Activated naive CD8-positive, alpha-beta T cell treated with anti-CD3 and anti-CD28 coated beads, Interleukin-2, amount 10 ng/mL, durations not matched to agents 7 days and 5 days (primary cell): ENCODE results near the gene SRBD1. TPM values are rescaled to one million over a fixed set of nuclear protein-coding genes. Genes with fewer than 3 reads are reported as not detected.

Source experiments
- ATAC-seq: fragments of 150-1000 bp; cut with Tn5 transposase; one replicate; pipeline ENCODE4 v1.10.0; 2021; ENCODE audit warnings: low read depth, moderate library complexity
- POLR2A ChIA-PET: fragments of 350-600 bp; sonication (Branson Sonifier 250); formaldehyde crosslinking; loops from one replicate; lab custom pipeline; 2021; ENCODE audit warnings: antibody characterized with exemption; lab: Charles Lee
- DNase-seq: peaks from one replicate; pipeline ENCODE4 v3.0.0; 2021
- H3K27ac Mint-ChIP-seq: one replicate; pipeline ENCODE4 v1.8.0; 2022; ENCODE audit warnings: mild to moderate bottlenecking, mixed read lengths
- H3K27me3 Mint-ChIP-seq: one replicate; pipeline ENCODE4 v1.8.0; 2022; ENCODE audit warnings: mild to moderate bottlenecking, moderate library complexity, mixed read lengths
- H3K36me3 Mint-ChIP-seq: one replicate; pipeline ENCODE4 v1.8.0; 2021; ENCODE audit warnings: mild to moderate bottlenecking, mixed read lengths
- H3K4me1 Mint-ChIP-seq: one replicate; pipeline ENCODE4 v1.8.0; 2021; ENCODE audit warnings: mixed read lengths
- H3K4me3 Mint-ChIP-seq: one replicate; pipeline ENCODE4 v1.8.0; 2022; ENCODE audit warnings: mild to moderate bottlenecking, moderate library complexity, mixed read lengths
- H3K9me3 Mint-ChIP-seq: one replicate; pipeline ENCODE4 v1.8.0; 2021; ENCODE audit warnings: mixed read lengths
- total RNA-seq, 2 experiments: library from RNA; stranded (reverse); gene quantifications; one replicate each; pipeline ENCODE4 v1.2.3, GENCODE V29; 2021

Gene SRBD1
- total RNA-seq, 2 experiments from 2014 or later, result 20.5 to 23.9 TPM

DNA sequence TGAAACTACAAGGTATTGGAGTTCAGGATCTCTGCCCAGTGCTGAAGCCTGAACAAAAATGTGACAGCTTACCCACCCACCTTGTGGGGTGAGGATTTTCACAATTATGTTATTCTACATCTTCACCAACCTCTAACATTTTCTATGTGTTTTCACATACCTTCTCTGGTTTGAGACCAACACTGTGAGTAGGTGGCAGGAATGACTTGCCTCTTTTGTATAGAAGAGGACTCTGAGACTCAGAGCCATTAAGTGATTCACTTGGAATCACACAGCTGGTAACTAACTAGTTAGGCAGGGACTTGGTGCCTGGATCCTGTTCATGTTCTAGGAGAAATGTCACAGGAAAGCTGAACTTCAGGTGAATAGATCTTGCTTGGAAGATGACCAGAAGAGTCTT is 14.8 kb upstream of the SRBD1 start:
- POLR2A ChIA-PET, result no interaction called here
- Mint-ChIP-seq H3K36me3 (no peaks in the 10 kb centered on the region), H3K27ac (no peak overlapping the region), H3K4me3 (no peak overlapping the region), H3K9me3 (no peaks in the 10 kb centered on the region), H3K27me3 (peaks cover 52% of the 10 kb centered on the region), H3K4me1 (no peaks in the 10 kb centered on the region)
- no peak for ATAC-seq
- DNase-seq, result no peak

DNA sequence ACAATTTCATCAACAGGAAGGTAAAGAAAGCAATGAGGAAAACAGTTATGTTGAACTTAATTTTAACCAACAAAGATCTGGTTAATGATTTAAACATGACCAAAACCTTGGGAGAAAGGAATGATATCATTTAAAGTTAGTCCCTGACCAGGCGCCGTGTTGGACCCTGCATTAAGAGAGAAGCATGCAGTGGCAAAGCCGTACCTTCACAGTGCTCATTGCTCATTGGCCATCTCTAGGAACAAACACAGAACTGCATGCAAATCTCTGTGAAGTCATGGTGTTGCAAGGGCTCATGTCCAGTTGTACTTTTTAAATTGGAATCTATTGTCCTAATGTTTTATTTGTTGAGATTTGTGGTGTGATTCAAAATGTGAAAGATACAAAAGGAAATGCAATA is 12.0 kb upstream of the SRBD1 start:
- ATAC-seq, result no peak
- Mint-ChIP-seq H3K4me1 (no peaks in the 10 kb centered on the region), H3K36me3 (no peaks in the 10 kb centered on the region), H3K27me3 (peaks cover 46% of the 10 kb centered on the region), H3K27ac (no peak overlapping the region), H3K9me3 (no peaks in the 10 kb centered on the region), H3K4me3 (no peak overlapping the region)
- POLR2A ChIA-PET, result no interaction called here
- DNase-seq, result no peak

DNA sequence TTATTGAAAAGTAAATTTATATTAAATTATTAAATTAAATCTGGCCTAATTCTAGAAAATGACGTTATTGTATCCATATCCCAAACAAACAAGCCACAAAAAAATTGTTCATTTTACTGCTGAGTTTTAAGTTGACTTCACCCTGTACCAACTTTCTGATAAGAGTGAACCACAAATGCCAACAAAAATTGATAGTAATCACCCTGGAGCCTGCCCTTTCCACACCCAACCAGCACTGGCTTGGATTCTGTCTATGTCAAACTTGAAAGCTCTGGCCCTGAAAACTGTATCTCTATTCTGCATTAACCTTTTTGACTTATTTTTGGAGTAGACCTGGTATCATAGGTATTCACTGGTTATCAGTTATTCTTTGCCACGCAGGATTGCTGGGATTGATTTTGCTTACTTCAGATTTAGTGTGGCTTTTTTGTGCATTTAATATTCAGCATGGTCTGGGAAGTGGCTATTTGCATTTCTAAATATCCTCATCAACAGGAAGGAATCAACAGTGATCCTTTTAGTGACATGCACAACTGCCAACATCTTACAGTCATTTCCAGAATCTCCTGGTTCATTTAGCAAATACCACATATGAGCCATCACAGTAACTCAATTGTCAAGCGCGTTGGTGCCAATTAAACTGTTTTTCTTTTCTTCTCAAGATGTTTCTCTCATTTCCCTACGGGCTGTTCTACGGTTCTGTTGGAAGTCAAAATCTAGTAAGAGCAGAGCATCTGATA is 11.4 kb upstream of the SRBD1 start:
- Mint-ChIP-seq H3K9me3 (no peaks in the 10 kb centered on the region), H3K36me3 (no peaks in the 10 kb centered on the region), H3K27me3 (peaks cover 42% of the 10 kb centered on the region), H3K4me3 (no peak overlapping the region), H3K27ac (no peak overlapping the region), H3K4me1 (no peaks in the 10 kb centered on the region)
- no peak for DNase-seq
- POLR2A ChIA-PET, result no interaction called here
- ATAC-seq, result no peak

DNA sequence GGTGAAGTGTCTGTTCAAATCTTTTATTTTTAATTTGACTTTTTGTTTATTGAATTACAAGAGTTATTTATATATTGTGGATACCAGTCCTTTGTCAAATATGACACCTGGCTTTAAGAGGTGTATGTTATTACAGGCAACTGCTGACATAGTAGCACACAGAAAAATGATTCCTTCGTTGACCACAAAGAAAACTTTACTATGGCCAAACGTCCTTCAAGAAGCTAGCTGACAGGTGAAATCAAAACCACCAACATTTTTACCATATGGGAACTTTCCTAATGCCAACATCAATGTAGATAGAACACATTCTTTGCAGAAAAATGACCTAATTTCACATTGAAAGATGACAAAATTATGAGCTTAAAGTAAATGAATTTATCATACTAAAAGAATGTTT is 6.4 kb upstream of the SRBD1 start:
- no peaks in the 10 kb centered on the region for H3K36me3 Mint-ChIP-seq
- POLR2A ChIA-PET, result no interaction called here

DNA sequence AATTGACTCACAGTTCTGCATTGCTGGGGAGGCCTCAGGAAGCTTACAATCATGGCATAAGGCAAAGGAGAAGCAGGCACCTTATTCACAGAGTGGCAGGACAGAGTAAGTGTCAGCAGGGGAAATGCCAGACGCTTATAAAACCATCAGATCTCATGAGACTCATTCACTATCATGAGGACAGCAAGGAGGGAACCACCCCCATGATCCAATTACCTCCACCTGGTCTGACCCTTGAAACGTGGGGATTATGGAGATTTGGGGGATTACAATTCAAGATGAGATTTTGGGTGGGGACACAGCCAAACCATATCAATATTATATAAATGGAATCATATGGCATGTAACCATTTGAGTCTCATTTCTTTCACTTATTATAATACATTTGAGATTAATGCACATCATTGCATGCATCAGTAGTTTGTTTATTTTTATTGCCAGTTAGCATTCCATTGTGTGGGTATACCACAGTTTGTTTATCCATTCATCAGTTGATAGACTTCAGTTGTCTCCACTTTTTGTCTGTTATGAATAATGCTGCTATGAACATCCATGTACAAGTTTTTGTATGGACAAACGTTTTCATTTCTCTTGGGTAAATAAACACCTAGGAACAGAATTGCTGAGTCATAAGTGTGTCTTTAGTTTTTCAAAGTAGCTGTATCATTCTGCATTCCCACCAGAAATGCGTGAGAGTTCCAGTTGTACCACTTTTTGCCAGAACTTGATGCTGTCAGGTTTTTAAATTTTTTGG is 5.8 kb upstream of the SRBD1 start:
- POLR2A ChIA-PET, result no interaction called here
- no peaks in the 10 kb centered on the region for H3K36me3 Mint-ChIP-seq
- H3K27me3 Mint-ChIP-seq, result peaks cover 12% of the 10 kb centered on the region
- no peaks in the 10 kb centered on the region for H3K9me3 Mint-ChIP-seq
- H3K4me3 Mint-ChIP-seq, result no peak overlapping the region
- H3K4me1 Mint-ChIP-seq, result no peaks in the 10 kb centered on the region
- no peak overlapping the region for H3K27ac Mint-ChIP-seq
- DNase-seq, result no peak
- ATAC-seq, result no peak

More for the DNA sequence above, 6.4 kb upstream of the SRBD1 start:
- H3K9me3 Mint-ChIP-seq, result no peaks in the 10 kb centered on the region
- no peak overlapping the region for H3K4me3 Mint-ChIP-seq
- H3K27me3 Mint-ChIP-seq, result peaks cover 14% of the 10 kb centered on the region
- H3K27ac Mint-ChIP-seq, result no peak overlapping the region
- no peaks in the 10 kb centered on the region for H3K4me1 Mint-ChIP-seq
- DNase-seq (no peak), ATAC-seq (no peak)

DNA sequence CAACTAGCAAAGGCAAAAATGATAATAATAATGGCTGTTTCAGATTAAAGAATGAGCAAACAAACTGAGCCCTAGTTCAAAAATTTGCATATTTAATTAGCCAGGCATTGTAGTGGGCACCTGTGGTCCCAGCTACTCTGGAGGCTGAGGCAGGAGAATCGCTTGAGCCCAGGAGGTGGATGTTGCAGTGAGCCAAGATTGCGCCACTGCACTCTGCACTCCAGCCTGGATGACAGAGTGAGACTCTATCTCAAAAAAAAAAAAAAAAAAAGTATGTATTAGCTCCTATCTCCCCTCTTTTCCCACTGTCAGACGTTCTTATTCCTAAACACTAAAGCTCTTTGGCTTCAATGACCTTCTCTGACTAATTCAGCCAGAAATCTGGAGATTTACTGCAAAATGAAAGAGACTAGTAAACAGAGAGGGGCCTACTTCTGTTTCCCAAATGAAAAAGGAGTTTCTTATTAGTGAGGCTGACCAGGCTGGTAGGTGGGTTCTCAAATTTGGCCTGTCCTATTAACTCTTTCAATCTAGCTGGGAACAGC is 3.9 kb upstream of the SRBD1 start:
- POLR2A ChIA-PET, result no interaction called here
- Mint-ChIP-seq H3K4me3 (no peak overlapping the region), H3K4me1 (peaks cover 6% of the 10 kb centered on the region), H3K27me3 (peaks cover 4% of the 10 kb centered on the region), H3K27ac (no peak overlapping the region), H3K9me3 (no peaks in the 10 kb centered on the region), H3K36me3 (no peaks in the 10 kb centered on the region)
- ATAC-seq (no peak), DNase-seq (no peak)

DNA sequence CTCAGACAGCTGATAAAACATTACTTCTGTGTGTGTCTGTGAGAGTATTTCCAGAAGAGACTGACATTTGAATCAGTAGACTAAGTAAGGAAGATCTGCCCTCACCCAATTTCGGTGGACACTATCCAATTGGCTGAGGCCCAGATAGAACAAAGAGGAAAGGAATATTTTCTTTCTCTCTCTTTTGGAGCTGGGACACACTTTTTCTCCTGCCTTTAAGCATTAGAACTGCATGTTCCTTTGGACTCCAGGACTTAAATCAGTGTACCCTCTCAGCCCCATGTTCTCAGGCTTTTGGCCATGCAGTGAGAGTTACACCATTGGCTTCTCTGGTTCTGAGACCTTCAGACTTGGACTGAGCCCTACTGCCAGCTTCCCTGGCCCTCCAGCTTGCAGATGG is 3.3 kb upstream of the SRBD1 start:
- H3K9me3 Mint-ChIP-seq, result no peaks in the 10 kb centered on the region
- peaks cover 11% of the 10 kb centered on the region for H3K4me1 Mint-ChIP-seq
- POLR2A ChIA-PET, result no interaction called here
- peaks cover 3% of the 10 kb centered on the region for H3K27me3 Mint-ChIP-seq
- ATAC-seq (no peak), DNase-seq (no peak)
- H3K4me3 Mint-ChIP-seq, result no peak overlapping the region
- H3K27ac Mint-ChIP-seq, result no peak overlapping the region
- H3K36me3 Mint-ChIP-seq, result no peaks in the 10 kb centered on the region

DNA sequence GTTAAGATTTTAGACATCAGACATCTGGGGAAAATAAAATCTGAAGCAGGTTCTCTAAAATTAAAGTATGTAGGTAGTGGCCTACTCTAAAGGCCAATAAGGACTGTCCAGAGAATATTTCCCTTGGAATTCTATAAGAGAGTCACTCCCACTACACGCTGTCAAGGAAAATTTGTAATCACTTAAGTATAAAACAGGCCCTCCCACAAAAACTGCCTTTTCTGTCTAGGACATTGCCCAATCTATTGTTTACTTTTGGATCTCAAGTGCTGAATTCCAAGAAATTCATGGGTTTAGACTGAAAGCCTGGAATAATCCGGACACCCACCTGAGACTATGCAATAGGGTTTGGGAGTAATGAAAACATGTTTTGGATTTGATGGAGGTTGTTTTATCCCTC is 1.7 kb upstream of the SRBD1 start:
- DNase-seq, result no peak
- H3K27ac Mint-ChIP-seq, result no peak overlapping the region
- H3K36me3 Mint-ChIP-seq, result no peaks in the 10 kb centered on the region
- POLR2A ChIA-PET, result no interaction called here
- H3K4me1 Mint-ChIP-seq, result peaks cover 14% of the 10 kb centered on the region
- no peaks in the 10 kb centered on the region for H3K27me3 Mint-ChIP-seq
- no peak for ATAC-seq
- H3K4me3 Mint-ChIP-seq, result no peak overlapping the region
- H3K9me3 Mint-ChIP-seq, result no peaks in the 10 kb centered on the region

DNA sequence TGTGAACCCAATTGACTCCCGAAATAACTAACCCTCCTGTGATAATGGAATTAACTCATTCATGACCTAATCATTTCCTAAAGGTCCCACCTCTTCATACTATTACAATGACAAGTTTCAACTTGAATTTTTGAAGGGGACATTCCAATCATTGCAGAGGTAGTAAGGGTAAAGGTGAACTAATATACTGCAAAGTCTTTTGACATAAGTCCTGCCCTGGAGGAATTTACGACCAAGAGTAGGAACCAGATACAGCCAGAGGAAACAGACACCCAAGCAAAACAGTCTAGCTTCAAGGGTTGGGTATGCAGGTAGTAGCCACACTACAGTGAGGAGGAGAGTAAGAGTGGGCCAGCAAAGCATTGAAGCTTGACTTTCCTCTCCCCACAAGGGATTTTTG is 1.2 kb upstream of the SRBD1 start:
- POLR2A ChIA-PET, result no interaction called here
- H3K4me3 Mint-ChIP-seq, result no peak overlapping the region
- H3K27me3 Mint-ChIP-seq, result no peaks in the 10 kb centered on the region
- H3K27ac Mint-ChIP-seq, result no peak overlapping the region
- no peaks in the 10 kb centered on the region for H3K9me3 Mint-ChIP-seq
- no peak for DNase-seq
- no peak for ATAC-seq
- peaks cover 14% of the 10 kb centered on the region for H3K4me1 Mint-ChIP-seq
- no peaks in the 10 kb centered on the region for H3K36me3 Mint-ChIP-seq

DNA sequence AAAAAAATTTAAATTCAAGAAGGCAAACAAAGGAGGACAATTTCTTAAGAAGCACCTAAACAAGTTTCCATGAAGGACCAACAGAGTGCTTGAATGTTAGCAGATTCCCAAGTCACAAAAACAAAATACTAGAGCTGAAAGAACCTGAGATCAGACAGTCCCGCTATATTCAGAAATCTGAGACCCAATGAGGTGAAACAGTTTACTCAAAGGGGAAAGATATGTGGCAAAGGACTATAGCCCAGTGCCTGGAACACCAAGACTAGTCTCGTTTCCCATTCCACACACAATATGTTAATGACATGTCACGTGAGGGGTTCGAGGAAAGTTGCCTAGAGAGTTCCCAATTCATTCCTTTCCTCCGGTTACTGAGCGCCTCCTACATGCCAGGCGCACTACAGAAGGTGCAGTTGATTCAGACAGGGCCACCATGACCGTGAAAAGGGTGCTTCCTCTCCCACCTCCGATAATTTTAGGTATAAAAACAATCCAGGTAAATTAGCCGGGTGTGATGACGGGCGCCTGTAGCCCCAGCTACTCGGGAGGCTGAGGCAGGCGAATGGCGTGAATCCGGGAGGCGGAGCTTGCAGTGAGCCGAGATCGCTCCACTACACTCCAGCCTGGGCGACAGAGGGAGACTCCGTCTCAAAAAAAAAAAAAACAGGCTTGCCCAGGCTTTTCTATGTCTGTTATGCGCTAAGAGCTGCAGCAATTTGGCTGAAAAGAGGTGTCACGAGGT is 617 bp downstream of the SRBD1 start:
- POLR2A ChIA-PET, result interaction anchor here (0.8 to 1.0 kb wide), 3 partner anchors 25 to 1792 kb away, joined by 3 to 7 read pairs (median 4); partner anchors contain the start of gene MSH2
- Mint-ChIP-seq H3K36me3 (no peaks in the 10 kb centered on the region), H3K9me3 (no peaks in the 10 kb centered on the region), H3K4me3 (peak overlapping the region; percentile 94), H3K27me3 (no peaks in the 10 kb centered on the region), H3K27ac (peak overlapping the region; percentile 86), H3K4me1 (peaks cover 14% of the 10 kb centered on the region)
- ATAC-seq, result peak; percentile 70
- peak; percentile 53 for DNase-seq

DNA sequence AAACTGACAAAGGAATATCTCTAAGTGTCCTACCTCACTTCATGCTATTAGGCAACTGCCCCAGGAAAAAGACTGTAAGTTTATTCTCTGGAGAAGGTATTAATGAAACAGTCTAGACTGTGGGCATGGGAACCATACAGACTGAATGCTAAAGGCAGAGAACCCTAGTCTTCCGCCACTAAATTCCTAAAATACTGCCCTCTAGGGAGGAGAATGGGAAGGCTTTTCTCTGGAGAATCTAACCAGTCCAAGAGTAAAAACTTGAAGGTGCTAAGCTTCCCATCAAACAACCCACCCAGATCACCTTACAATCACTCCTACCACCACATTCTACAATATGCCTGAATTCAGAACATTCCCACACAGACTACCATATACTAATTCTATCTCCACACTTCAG is 3.4 kb downstream of the SRBD1 start:
- Mint-ChIP-seq H3K27ac (no peak overlapping the region), H3K4me1 (peaks cover 20% of the 10 kb centered on the region), H3K4me3 (no peak overlapping the region), H3K36me3 (peaks cover 15% of the 10 kb centered on the region), H3K9me3 (no peaks in the 10 kb centered on the region), H3K27me3 (no peaks in the 10 kb centered on the region)
- no peak for DNase-seq
- no peak for ATAC-seq
- POLR2A ChIA-PET, result no interaction called here

DNA sequence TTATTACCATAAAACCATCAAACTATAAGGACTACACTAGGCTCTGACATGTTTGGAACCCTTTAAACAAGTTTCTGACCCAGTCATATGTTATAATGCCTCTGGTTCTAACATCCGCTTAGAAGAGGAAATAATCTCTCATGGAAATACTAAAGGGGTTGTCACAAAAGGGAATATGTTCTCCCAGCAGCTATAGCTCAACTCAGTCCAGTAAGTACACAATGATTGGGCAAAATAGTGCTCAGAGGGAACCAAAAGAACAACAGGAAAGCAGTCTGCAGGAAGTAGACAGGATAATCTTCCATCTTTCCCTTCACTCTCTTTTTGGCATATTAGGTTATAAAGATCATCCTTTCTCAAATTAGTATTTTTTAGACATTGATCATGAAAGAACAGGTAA is 4.3 kb downstream of the SRBD1 start:
- no peak overlapping the region for H3K27ac Mint-ChIP-seq
- no peaks in the 10 kb centered on the region for H3K9me3 Mint-ChIP-seq
- no peak overlapping the region for H3K4me3 Mint-ChIP-seq
- H3K36me3 Mint-ChIP-seq, result peaks cover 20% of the 10 kb centered on the region
- DNase-seq (no peak), ATAC-seq (no peak)
- H3K4me1 Mint-ChIP-seq, result peaks cover 20% of the 10 kb centered on the region
- POLR2A ChIA-PET, result no interaction called here
- H3K27me3 Mint-ChIP-seq, result no peaks in the 10 kb centered on the region

DNA sequence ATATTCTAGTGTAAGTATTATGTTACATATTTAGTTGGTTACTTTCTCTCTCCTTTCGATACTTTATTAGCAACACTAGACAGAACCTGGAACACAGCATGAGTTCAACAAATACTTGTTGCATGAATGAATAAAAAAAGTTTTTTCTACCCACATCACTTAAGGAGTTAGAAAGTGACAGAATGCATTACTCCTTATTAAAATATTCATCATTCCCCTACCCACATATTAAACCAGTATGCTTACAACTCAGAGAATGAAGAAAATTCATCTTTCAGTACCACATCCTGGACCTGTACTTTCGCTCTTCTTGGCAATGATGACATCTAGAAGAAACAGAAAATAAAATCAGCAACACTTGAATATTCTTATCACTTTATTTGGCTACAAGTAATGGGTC is 6.0 kb downstream of the SRBD1 start:
- DNase-seq, result no peak
- H3K27me3 Mint-ChIP-seq, result no peaks in the 10 kb centered on the region
- peaks cover 29% of the 10 kb centered on the region for H3K36me3 Mint-ChIP-seq
- no peak overlapping the region for H3K27ac Mint-ChIP-seq
- no peak overlapping the region for H3K4me3 Mint-ChIP-seq
- peaks cover 16% of the 10 kb centered on the region for H3K4me1 Mint-ChIP-seq
- ATAC-seq, result no peak
- POLR2A ChIA-PET, result no interaction called here
- no peaks in the 10 kb centered on the region for H3K9me3 Mint-ChIP-seq
